ENCODE measurements around the gene CHTF18. TPM values are rescaled to one million over a fixed set of nuclear protein-coding genes. Genes with fewer than 3 reads are reported as not detected.

The CHTF18 gene
- total and polyA plus RNA-seq, 2 of the 4 experiments (the other 2 are of a cell fraction), result 3.2 to 21.4 TPM

DNA sequence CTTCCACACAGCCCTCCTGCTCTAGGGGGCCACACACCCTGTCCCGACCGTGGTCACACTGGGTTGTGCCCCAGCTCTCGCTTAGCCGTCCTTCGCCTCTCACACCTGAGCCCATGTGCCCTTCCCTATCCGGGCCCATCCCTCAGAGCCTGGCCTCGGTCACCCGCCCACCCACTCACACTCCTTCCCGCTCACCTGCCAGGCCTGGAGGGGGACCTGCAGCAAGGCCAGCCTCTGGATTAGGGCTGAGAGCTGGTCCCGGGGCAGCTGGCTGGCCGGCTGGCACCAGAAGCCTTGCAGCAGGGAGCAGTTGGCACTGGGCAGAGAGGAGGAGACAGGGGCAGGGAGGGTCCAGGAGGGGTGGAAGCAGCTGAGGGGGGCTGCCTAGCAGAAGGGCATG lies 10.0 kb upstream of the CHTF18 start:
- 100% methylated on average over 3 of the region's 11 CpGs; no CpG with 5 or more reads in 1 of the 2 experiments for WGBS, 2 experiments (ENCODE audit: extremely low coverage in 2 of 2, insufficient read length in 1 of 2)
- BruUV-seq (replicated peaks), result no TSS peak
- Histone ChIP-seq H3K4ac (ENCODE audit: low read depth, low read length) (no peak overlapping the region), H3K9me1 (ENCODE audit: insufficient read depth, low read length) (no peaks in the 10 kb centered on the region), H3K27ac (ENCODE audit: insufficient read depth, low read length) (no peak overlapping the region), H3K9ac (ENCODE audit: low read depth, low read length) (no peak overlapping the region), H3K79me1 (ENCODE audit: low read depth in 1 of 2, low read length in 2 of 2) (no peaks in the 10 kb centered on the region), H2AK9ac (replicated peaks; ENCODE audit: low read depth, low read length, poor library complexity) (no peak overlapping the region), H4K5ac (ENCODE audit: low read depth, low read length) (no peak overlapping the region), H4K20me1 (ENCODE audit: insufficient read depth, low read length) (no peaks in the 10 kb centered on the region), H2BK20ac (ENCODE audit: low read depth, low read length) (no peak overlapping the region), H4K91ac (ENCODE audit: insufficient read depth, low read depth, low read length) (no peak overlapping the region), H2BK5ac (ENCODE audit: low read depth, low read length, poor library complexity, severe bottlenecking) (no peak overlapping the region), H3K9me3 (ENCODE audit: control insufficient read depth, insufficient read depth, low read length) (no peaks in the 10 kb centered on the region), H3K23ac (ENCODE audit: low read depth, low read length) (no peak overlapping the region), H2AK5ac (ENCODE audit: low read depth, low read length) (no peak overlapping the region), H3K14ac (replicated peaks; ENCODE audit: low read depth, low read length) (no peak overlapping the region), H3K36me3 (ENCODE audit: control insufficient read depth, insufficient read depth, low read length) (no peaks in the 10 kb centered on the region), H3K27me3 (ENCODE audit: control insufficient read depth, insufficient read depth, low read length) (peaks cover 9% of the 10 kb centered on the region; the same call in 1 of the 2 replicates), H4K8ac (ENCODE audit: low read depth in 2 of 2, low read length in 2 of 2) (no peak overlapping the region), H3K4me2 (ENCODE audit: low read depth, low read length) (no peak overlapping the region), H2BK15ac (ENCODE audit: low read depth, low read length) (no peak overlapping the region), H3K56ac (ENCODE audit: extremely low read depth, insufficient read depth, low read length) (no peak overlapping the region), H3K18ac (ENCODE audit: low read depth, low read length) (no peak overlapping the region), H3K4me3 (ENCODE audit: insufficient read depth, low read depth, low read length) (no peak overlapping the region), H2AFZ (replicated peaks; ENCODE audit: low read length, poor library complexity) (no peak overlapping the region), H3K4me1 (ENCODE audit: control insufficient read depth, insufficient read depth, low read length) (peaks cover 1% of the 10 kb centered on the region; the same call in 1 of the 2 replicates), H2BK120ac (ENCODE audit: low read depth, low read length) (no peak overlapping the region)
- DNase-seq (no peak), ATAC-seq (ENCODE audit: low read depth) (no peak)
- TF ChIP-seq ELK1 (IDR thresholded peaks at IDR 0.05; ENCODE audit: borderline replicate concordance, low read depth, low read length), result no peak
- dilution Hi-C loops (cut with HindIII; ENCODE audit: low sequenced_read_pairs, unreplicated experiment), result no loop called here
- intact Hi-C loops (cut with micrococcal nuclease), result no loop called here
- in situ Hi-C loops (cut with MboI; ENCODE audit: low sequenced_read_pairs), result no loop called here
- ChIA-PET POLR2A (ENCODE audit: unreplicated experiment) (no interaction called here), CTCF (no interaction called here)
